HG02973 (cell line): ENCODE measurements around the gene KIRREL1.

Source experiments
- ATAC-seq: cut with Tn5 transposase; IDR thresholded peaks from one replicate; pipeline ENCODE4 v1.9.1; 2021; ENCODE audit warnings: moderate library complexity; ENCODE audit not compliant: unreplicated experiment

KIRREL1 gene

DNA sequence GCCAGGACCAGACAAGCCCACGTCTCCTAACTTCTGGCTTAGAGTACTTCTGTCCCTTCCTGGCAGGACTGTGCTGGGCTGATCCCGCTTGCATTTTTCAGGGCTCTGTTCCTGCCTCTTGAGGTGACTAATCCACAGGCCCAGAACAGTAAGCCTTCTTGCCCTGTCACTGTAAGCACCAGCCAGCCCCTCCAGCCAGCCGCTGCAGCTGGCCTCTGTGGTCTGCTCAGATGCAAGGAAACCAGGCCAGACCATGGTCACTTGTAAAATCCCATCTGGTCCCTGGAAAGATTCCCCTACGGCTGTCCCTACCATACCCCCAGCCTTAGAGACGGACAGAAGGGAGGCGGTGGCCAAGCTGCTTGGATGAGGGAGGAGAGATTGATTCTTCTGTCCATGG is 74.2 kb downstream of the KIRREL1 start:
- no peak for ATAC-seq

GRCh38 chr1:158068918-158069317 is 75.5 kb downstream of the KIRREL1 start:
- no peak for ATAC-seq

DNA sequence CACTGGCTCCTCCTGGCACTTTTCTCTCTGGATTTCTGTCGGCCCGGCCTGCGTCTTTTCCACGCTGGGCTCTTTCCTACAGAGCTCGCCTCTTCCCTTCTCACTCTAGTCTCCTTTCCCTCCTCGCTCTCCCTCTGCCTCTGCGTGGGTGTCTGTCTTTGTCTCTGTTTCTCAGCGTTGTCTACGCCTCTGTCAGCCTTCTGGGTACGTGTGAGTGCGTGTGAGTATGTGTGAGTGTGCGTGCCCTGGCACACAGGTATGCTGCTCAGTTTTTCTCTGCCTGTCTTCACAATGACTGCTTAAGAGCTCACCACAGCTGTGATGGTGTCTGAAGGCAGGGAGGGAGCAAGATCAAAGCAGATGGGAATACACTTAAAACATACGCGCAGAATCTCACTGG is 77.7 kb downstream of the KIRREL1 start:
- no peak for ATAC-seq

DNA sequence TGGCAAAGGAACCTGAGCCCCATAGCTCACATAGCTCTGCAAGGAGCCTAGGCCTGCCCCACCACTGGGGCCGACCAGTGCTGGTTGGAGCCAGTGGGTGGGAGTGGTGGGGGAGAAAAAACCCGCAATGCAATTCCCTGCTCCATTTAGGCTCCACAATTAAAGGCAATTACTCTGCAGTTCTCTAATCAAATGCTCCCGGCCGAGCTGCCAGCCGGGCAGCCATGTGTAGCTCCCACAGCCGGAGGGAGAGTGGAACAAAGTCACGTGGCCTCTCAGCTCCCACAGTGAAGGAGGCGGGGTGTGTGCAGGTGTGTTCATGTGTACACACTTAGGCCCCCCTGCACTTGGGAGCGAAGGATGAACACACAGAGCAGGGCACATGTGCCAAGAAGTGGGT is 81.6 kb downstream of the KIRREL1 start:
- ATAC-seq: no peak

- ATAC-seq: no peak
These were observed 83.0 kb downstream of the KIRREL1 start for GRCh38 chr1:158076441-158076840.

DNA sequence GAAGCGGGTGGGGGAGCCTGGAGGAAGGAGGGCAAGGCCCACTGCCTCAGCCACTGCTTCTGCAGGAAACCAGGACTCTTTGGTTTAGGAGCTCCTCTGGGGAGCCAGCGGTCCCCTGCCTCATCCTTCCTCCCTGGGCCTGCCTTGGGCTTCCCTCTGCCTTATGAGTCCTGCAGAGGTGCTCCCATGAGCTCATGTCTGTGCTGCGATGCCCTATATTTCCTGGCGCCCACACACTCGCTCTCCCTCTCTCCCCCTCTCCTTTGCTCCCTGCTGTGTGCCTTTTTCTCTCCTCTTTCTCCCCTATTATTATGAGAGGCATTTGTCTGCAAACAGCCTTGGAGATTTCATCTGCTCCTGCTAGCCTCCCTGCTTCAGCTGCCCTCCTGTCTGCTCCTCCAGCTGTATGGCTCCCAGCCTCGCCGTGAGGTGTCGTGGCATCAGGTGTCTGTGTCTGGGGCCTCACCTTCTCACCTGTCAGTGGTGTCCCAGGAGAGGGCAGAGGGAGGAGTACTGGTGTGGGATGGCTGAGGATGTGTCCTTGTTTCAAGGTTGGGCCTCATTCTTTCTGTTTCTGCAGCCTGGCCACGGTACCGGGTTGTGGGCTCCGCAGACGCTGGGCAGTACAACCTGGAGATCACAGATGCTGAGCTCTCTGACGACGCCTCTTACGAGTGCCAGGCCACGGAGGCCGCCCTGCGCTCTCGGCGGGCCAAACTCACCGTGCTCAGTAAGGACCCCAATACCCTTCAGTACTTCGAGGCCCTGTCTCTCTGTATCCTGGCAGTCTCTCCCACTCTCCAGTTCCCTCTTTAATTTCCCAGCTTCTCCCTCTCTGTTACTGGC is 84.2 kb downstream of the KIRREL1 start:
- ATAC-seq: no peak

- ATAC-seq: no peak
These were observed 85.2 kb downstream of the KIRREL1 start for GRCh38 chr1:158078569-158079080.

GRCh38 chr1:158080066-158080465 is 86.6 kb downstream of the KIRREL1 start:
- ATAC-seq: no peak

DNA sequence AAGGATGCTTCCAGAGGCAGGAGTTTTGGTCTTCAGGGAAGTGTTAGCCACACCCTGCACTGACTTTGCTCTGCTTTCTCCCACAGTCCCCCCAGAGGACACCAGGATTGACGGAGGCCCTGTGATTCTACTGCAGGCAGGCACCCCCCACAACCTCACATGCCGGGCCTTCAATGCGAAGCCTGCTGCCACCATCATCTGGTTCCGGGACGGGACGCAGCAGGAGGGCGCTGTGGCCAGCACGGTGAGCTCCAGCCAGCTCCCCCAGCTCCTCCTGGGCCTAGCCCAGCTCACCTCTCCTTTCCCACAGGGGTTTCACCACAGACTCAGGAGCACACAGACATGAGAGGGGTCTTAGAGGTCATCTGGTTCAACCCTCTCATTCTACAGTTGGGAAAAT is 90.9 kb downstream of the KIRREL1 start:
- ATAC-seq: no peak

DNA sequence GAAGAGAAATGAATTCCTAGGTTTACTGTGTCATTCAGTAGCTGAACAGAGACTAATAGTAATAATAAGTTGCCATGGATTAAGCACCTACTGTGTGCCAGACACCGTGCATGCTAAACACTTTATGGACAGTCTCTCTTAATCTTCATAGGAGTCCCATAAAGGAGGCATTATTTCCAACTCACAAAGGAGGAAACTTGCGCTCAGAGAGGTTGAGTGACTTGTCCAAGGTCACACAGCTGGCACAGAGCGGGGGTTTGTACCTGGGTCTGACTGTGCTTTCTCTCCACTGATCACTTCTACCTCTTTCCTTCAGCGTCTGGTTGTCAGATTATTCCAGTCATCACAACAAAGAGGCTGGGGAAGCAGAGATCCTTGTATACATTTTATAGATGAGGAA is 91.3 kb downstream of the KIRREL1 start:
- ATAC-seq: no peak

- peak; percentile 63 for ATAC-seq
These were observed 94.0 kb downstream of the KIRREL1 start for GRCh38 chr1:158087320-158087927.

DNA sequence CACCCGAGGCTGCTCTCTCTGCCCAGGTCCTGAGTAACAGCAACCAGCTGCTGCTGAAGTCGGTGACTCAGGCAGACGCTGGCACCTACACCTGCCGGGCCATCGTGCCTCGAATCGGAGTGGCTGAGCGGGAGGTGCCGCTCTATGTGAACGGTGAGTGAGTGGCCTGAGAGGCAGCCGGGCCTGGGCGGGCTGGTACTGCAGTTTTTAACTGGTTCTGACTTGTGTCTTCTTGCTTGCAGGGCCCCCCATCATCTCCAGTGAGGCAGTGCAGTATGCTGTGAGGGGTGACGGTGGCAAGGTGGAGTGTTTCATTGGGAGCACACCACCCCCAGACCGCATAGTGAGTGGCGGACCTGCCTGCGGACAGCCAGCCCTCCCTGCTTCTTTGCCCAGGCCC is 96.0 kb downstream of the KIRREL1 start:
- no peak for ATAC-seq

DNA sequence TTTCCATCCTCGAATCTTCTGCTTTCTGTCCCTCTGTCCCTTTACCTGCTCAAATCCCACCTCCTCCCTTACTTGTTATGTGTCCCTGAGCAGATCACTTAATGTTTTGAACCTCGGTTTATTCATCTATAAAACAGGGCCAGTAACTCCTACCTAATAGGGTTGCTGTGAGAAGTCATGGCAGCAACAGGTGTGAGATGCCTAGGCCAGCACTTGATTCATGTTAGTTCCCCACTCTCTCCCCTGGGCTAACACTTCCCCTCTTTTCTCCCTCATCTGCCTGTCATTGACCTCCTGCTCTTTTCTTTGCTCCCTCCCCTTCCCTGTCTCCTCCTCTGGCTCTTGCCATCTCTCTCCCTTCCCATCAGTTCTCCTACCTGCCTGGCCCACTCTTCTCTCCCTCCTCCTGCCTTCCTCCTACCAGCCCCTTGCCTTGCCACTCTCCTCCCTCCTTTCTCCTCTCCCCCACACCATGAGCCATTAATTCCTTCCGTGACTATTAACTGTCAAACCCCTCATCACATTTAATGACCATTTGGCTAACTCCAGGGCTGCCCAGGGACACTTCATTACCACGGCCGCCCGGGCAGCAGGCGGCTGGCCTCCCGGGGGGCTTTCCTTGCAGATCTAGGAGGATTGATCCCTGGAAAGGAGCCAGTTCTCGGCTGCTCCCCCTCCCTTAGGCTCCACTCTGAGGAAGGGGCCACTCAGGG is 96.6 kb downstream of the KIRREL1 start:
- ATAC-seq: no peak

GRCh38 chr1:158093376-158093775 is 99.9 kb downstream of the KIRREL1 start:
- no peak for ATAC-seq

DNA sequence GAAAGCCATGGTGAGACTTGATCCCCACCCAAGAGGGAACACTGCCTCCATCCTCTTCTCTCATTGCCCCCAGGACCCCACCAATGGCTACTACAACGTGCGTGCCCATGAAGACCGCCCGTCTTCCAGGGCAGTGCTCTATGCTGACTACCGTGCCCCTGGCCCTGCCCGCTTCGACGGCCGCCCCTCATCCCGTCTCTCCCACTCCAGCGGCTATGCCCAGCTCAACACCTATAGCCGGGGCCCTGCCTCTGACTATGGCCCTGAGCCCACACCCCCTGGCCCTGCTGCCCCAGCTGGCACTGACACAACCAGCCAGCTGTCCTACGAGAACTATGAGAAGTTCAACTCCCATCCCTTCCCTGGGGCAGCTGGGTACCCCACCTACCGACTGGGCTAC is 101.1 kb downstream of the KIRREL1 start:
- ATAC-seq: no peak

DNA sequence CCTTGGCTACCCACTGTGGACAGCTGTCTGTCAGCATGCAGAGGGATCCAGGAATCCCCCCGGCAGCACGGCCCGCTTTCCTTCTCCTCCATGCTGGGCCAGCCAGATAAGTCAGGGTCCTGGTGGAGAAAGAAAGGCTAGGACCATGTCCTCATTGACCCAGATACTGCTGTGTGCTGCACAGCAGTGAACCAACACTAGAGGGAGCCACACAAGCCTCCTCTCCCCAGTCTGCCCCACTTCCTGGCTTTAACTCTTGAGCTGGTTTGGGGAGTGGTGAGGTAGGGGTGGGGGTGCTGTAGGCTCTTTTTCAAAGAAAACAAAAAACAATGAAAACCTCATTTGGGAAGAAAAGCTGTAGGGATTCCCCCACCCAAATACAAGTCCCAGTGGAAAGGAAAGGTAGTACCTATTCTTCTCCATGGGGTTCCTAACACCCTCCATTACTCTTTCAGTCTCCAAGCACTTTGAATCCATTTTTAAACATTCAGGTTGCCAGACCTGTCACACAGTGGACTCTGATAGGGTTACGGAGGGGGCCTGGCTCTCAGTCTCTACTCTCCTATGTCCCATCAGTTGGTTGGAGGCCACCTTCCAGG is 102.4 kb downstream of the KIRREL1 start:
- peak; percentile 59 for ATAC-seq

DNA sequence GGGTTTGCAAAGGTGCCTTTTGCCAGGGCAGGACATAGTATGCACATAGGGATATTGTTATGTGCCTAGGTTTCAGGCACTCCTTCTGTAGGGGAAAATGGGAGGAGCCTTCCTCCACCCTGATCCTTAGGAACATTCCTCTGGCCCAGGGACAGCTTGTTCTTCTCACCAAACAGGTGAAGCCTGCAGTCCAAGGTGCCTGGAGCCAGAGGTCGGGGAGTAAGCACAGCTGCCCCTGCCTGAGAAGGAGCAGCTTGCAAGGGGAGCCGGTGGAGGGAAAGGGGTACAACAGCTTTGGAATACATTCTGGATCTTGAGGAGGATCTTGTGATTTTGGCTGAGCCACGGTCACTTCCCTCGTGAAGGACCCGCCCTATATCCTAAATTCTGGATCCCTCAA is 104.8 kb downstream of the KIRREL1 start:
- no peak for ATAC-seq

DNA sequence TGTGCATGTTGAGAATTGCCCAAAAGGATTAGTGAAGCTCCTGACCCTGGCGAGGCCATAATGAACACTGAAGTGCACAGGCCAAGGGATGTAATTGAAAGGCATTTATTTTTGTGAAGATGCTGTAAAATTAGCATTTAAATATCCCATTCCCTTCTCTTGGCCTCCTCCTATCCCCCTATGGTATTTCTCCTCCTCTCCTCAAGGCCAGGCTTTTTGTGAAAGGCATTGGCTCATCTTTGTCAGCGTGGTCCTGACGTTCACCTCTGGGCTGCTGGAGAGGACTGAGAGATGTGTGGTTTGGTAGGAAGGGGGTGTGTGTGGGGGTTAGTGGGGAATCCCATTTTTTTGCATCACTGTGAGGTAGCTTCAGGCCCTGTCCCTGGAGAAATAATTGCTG is 105.7 kb downstream of the KIRREL1 start:
- no peak for ATAC-seq

DNA sequence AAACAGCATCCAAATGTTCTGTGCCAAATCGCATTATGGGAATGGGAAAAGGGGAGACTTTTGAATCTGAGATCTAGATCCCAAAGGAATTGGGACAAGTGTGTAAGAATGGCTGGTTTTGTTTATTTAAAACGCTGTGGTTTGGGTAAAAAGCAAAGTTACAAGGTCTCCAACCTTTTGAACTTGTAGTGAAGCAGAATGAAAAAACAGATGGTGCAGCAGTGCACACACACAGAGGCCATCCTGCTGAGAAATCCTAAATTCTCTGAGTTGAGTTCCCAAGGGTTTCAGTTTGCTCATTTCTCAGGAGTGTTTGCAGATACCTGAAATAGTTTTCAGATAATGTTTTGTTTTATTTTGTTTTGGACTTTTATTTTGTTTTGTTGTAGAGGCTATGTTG is 107.1 kb downstream of the KIRREL1 start:
- no peak for ATAC-seq

DNA sequence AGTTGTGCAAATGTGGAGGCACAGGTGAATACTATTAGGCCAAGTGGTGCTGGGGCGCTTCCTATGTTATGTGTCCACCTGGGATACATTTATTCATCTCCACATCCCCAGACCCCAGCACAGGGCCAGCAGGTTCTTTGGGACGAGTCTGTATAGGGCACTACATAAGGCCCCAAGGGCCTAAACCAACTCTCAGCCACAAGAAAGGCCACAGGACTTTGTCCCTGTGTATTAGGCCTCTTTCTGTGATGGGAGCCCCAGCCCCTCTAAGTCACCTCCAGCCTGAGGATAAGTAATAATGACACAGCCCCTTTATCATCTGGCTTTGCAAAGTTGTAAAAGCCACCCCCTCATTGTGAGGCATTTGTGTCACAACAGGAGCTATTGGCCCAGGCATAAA is 108.0 kb downstream of the KIRREL1 start:
- no peak for ATAC-seq

- ATAC-seq: no peak
These were observed 108.5 kb downstream of the KIRREL1 start for GRCh38 chr1:158101927-158102326.
